Measurements from ENCODE around the gene TBL1Y. TPM values are rescaled to one million over a fixed set of nuclear protein-coding genes. Genes with fewer than 3 reads are reported as not detected.
"Not testable (repeated sequence)": the region's sequence is repeated elsewhere in the genome, so short reads cannot be mapped to it uniquely, and the experiment has no call there.

Gene TBL1Y
- total and polyA plus RNA-seq, 10 of the 15 experiments (the other 5 are each of a cell fraction or from before 2014, with no cell fraction given), result not detected

GRCh38 chrY:6907591-6907990, 2.9 kb upstream of the TBL1Y start (continued):
- TF ChIP-seq ZNF24 (IDR thresholded peaks at IDR 0.05), result no peak
- no peak for TF ChIP-seq NR2F1 (conservative IDR thresholded peaks at IDR 0.05)
- no peak for TF ChIP-seq HDAC6 (IDR thresholded peaks at IDR 0.05; ENCODE audit: unreplicated experiment)

- H4K20me1 ChIP-seq (ENCODE audit: control insufficient read depth, insufficient read depth); H3K27me3 ChIP-seq (replicated peaks in 1 of 2; ENCODE audit: control insufficient read depth in 2 of 2, insufficient read depth in 2 of 2, low read length in 1 of 2); H3K36me3 ChIP-seq (ENCODE audit: control insufficient read depth in 2 of 2, insufficient read depth in 2 of 2, low read length in 1 of 2); in situ Hi-C loops (cut with MboI); POLR2A ChIA-PET; H3K4me3 ChIP-seq; BruUV-seq (replicated peaks); ATAC-seq; H3K27ac ChIP-seq (ENCODE audit: control insufficient read depth, insufficient read depth); RAD21 ChIA-PET (ENCODE audit: unreplicated experiment); H3K4me2 ChIP-seq (ENCODE audit: control insufficient read depth, insufficient read depth); CTCF ChIA-PET; intact Hi-C loops (cut with micrococcal nuclease; ENCODE audit: unreplicated experiment); H3K9me3 ChIP-seq (replicated peaks; ENCODE audit: control insufficient read depth, insufficient read depth, low read length); H3K79me2 ChIP-seq (ENCODE audit: control insufficient read depth, insufficient read depth, low read length); SMC1A ChIA-PET (ENCODE audit: uncharacterized antibody, unreplicated experiment); FAIRE-seq; H2AFZ ChIP-seq (ENCODE audit: control insufficient read depth, low read depth, low read length); H3K4me1 ChIP-seq (ENCODE audit: control insufficient read depth, insufficient read depth, low read length); H3K9ac ChIP-seq (ENCODE audit: control insufficient read depth, insufficient read depth, low read length); DNase-seq (ENCODE audit: low read depth, low spot score): not testable (repeated sequence)
- WGBS (ENCODE audit: insufficient coverage, insufficient replicate concordance, low lambda C conversion rate, missing lambda C conversion rate), result no CpG with 5 or more reads among the region's 6 CpGs
Observed at GRCh38 chrY:6908021-6908420, 2.5 kb upstream of the TBL1Y start.

GRCh38 chrY:6909118-6909521, 1.4 kb upstream of the TBL1Y start:
- no peak for FAIRE-seq
- Histone ChIP-seq H3K4me3 (no peak overlapping the region), H3K27ac (ENCODE audit: control insufficient read depth, insufficient read depth) (no peak overlapping the region), H2AFZ (ENCODE audit: control insufficient read depth, low read depth, low read length) (no peak overlapping the region), H3K79me2 (ENCODE audit: control insufficient read depth, insufficient read depth, low read length) (no peaks in the 10 kb centered on the region), H4K20me1 (ENCODE audit: control insufficient read depth, insufficient read depth) (no peaks in the 10 kb centered on the region), H3K9ac (ENCODE audit: control insufficient read depth, insufficient read depth, low read length) (no peak overlapping the region), H3K27me3 (replicated peaks in 1 of 2; ENCODE audit: control insufficient read depth in 2 of 2, insufficient read depth in 2 of 2, low read length in 1 of 2) (no peaks in the 10 kb centered on the region), H3K4me1 (ENCODE audit: control insufficient read depth, insufficient read depth, low read length) (no peaks in the 10 kb centered on the region), H3K4me2 (ENCODE audit: control insufficient read depth, insufficient read depth) (no peak overlapping the region), H3K36me3 (ENCODE audit: control insufficient read depth in 2 of 2, insufficient read depth in 2 of 2, low read length in 1 of 2) (no peaks in the 10 kb centered on the region), H3K9me3 (replicated peaks; ENCODE audit: control insufficient read depth, insufficient read depth, low read length) (no peaks in the 10 kb centered on the region)
- RAD21 ChIA-PET (ENCODE audit: unreplicated experiment), result no interaction called here
- intact Hi-C loops (cut with micrococcal nuclease; ENCODE audit: unreplicated experiment) (no loop called here), in situ Hi-C loops (cut with MboI) (no loop called here)
- no peak for DNase-seq (ENCODE audit: low read depth, low spot score)
- SMC1A ChIA-PET (ENCODE audit: uncharacterized antibody, unreplicated experiment), result no interaction called here
- no peak for TF ChIP-seq WRNIP1 (IDR thresholded peaks at IDR 0.05; ENCODE audit: borderline replicate concordance, low read depth, low read length)
- no peak for TF ChIP-seq MXI1 (IDR thresholded peaks at IDR 0.05; ENCODE audit: low read depth, low read length)
- TF ChIP-seq TBL1XR1 (IDR thresholded peaks at IDR 0.05; ENCODE audit: low read depth, low read length), result no peak
- no peak for TF ChIP-seq MYB (IDR thresholded peaks at IDR 0.05; ENCODE audit: borderline replicate concordance, low read depth, low read length)
- no peak for TF ChIP-seq ATF3 (IDR thresholded peaks at IDR 0.05; ENCODE audit: borderline replicate concordance, extremely low read depth, low read depth, low read length)
- no peak for TF ChIP-seq NFXL1 (IDR thresholded peaks at IDR 0.05; ENCODE audit: borderline replicate concordance)
- WGBS (ENCODE audit: insufficient coverage, insufficient replicate concordance, low lambda C conversion rate, missing lambda C conversion rate), result no CpG with 5 or more reads among the region's 14 CpGs
- POLR2A ChIA-PET, result no interaction called here
- ATAC-seq, result no peak
- CTCF ChIA-PET, result no interaction called here
- no TSS peak for BruUV-seq (replicated peaks)

All from GM12878 (cell line).